PFSK-1 (cell line): ENCODE measurements around the gene MYO1C.

Source experiments
- POLR2AphosphoS5 ChIP-seq: IDR thresholded peaks from 2 replicates; pipeline ENCODE4 v1.6.1; 2012; ENCODE audit warnings: low read depth, mild to moderate bottlenecking, control low read depth, low read length, moderate library complexity
- SIN3A ChIP-seq: IDR thresholded peaks from 2 replicates; pipeline ENCODE4 v1.6.1; 2012; ENCODE audit warnings: mild to moderate bottlenecking, low read length, moderate library complexity, borderline replicate concordance; ENCODE audit not compliant: insufficient read depth
- TAF1 ChIP-seq: IDR thresholded peaks from 2 replicates; pipeline ENCODE4 v1.6.1; 2012; ENCODE audit warnings: low read length, control low read depth, borderline replicate concordance; ENCODE audit not compliant: insufficient read depth
- TF ChIP-seq, protein P1 (sequence below), 2 experiments: IDR thresholded peaks; 2 replicates each; pipeline versions ENCODE4 v1.6.1 to v1.8.0; 2011 to 2012; ENCODE audit warnings: low read depth in 2 of 2, low read length in 2 of 2, control low read depth in 1 of 2, inconsistent platforms in 1 of 2, mild to moderate bottlenecking in 1 of 2, moderate library complexity in 1 of 2; ENCODE audit not compliant: insufficient read depth in 1 of 2

DNA sequence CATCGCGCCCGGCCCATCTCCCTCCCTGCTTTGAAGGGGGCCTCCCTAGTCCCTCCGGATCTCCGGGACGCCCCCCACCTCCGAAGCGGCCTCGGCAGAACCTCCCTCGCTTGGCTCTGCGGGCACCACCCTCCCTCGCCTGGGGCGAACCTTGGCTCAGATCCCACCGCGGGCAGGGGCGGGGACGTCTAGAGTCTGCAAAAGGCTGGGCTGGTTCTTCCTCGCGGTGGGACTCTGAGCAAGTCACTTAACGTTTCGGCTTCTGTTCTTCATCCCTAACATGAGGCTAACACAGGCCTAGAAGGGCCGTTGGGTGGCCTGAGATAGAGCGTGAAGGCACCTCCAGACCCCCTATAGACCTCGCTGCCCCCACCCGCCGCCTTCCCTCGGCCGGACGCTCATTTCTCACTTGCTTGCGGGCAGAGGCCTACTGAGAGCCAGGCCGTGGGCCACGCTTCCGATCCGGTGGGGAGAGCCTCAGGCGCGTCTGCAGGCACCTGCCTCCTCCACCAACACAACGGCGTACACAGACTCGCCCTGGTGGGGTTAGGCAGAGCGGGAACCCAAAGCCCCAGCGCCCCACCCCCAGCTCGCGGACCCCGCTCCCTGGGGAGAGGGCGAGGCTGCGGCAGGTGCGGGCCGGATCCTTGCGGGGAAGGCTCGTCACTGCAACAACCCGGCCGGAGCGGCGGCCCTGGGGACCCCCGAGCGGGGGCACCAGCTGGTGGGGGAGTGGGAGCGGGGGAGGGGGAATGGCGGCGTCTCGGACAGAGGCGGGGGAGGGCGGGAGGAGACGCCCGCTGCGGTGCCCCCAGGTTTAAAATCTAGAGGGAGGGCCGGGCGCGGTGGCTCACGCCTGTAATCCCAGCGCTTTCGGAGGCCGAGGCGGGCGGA lies 5.4 kb downstream of the MYO1C start:
- TF ChIP-seq POLR2AphosphoS5, result no peak
- TF ChIP-seq SIN3A, result no peak
- TF ChIP-seq, protein P1, sequence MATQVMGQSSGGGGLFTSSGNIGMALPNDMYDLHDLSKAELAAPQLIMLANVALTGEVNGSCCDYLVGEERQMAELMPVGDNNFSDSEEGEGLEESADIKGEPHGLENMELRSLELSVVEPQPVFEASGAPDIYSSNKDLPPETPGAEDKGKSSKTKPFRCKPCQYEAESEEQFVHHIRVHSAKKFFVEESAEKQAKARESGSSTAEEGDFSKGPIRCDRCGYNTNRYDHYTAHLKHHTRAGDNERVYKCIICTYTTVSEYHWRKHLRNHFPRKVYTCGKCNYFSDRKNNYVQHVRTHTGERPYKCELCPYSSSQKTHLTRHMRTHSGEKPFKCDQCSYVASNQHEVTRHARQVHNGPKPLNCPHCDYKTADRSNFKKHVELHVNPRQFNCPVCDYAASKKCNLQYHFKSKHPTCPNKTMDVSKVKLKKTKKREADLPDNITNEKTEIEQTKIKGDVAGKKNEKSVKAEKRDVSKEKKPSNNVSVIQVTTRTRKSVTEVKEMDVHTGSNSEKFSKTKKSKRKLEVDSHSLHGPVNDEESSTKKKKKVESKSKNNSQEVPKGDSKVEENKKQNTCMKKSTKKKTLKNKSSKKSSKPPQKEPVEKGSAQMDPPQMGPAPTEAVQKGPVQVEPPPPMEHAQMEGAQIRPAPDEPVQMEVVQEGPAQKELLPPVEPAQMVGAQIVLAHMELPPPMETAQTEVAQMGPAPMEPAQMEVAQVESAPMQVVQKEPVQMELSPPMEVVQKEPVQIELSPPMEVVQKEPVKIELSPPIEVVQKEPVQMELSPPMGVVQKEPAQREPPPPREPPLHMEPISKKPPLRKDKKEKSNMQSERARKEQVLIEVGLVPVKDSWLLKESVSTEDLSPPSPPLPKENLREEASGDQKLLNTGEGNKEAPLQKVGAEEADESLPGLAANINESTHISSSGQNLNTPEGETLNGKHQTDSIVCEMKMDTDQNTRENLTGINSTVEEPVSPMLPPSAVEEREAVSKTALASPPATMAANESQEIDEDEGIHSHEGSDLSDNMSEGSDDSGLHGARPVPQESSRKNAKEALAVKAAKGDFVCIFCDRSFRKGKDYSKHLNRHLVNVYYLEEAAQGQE (IDR thresholded peaks at IDR 0.05; ENCODE audit: insufficient read depth in 1 of 2, low read depth in 2 of 2, low read length in 2 of 2), result no peak
- no peak for TF ChIP-seq TAF1
